GM12874 (cell line): Measurements from ENCODE around the gene ZNF423.

Source experiments
- CTCF ChIP-seq: IDR thresholded peaks from 2 replicates; pipeline ENCODE4 v1.5.1; 2011; ENCODE audit warnings: low read depth, mild to moderate bottlenecking, control low read depth, low read length, moderate library complexity; ENCODE audit not compliant: insufficient read depth

Gene ZNF423

GRCh38 chr16:49556249-49556605, 299.7 kb downstream of the ZNF423 start:
- no peak for TF ChIP-seq CTCF

GRCh38 chr16:49554681-49555080, 301.2 kb downstream of the ZNF423 start:
- no peak for TF ChIP-seq CTCF

GRCh38 chr16:49552313-49552928, 303.5 kb downstream of the ZNF423 start:
- TF ChIP-seq CTCF = no peak

GRCh38 chr16:49550666-49551065, 305.2 kb downstream of the ZNF423 start:
- no peak for TF ChIP-seq CTCF

- TF ChIP-seq CTCF = no peak
These were observed 305.8 kb downstream of the ZNF423 start for GRCh38 chr16:49550140-49550539.

GRCh38 chr16:49548325-49548970, 307.5 kb downstream of the ZNF423 start:
- TF ChIP-seq CTCF = no peak

- TF ChIP-seq CTCF = no peak
These were observed 308.5 kb downstream of the ZNF423 start for GRCh38 chr16:49547448-49547847.

GRCh38 chr16:49546735-49547134, 309.2 kb downstream of the ZNF423 start:
- no peak for TF ChIP-seq CTCF
